ENCODE results near the gene POLR3B. TPM values are rescaled to one million over a fixed set of nuclear protein-coding genes. Genes with fewer than 3 reads are reported as not detected.
A peak's percentile ranks its signal among the peaks of the same experiment; 100 is the strongest.

The POLR3B gene
- total and polyA plus RNA-seq, 12 donors: 2.0 to 12.0 (median 9.2) TPM

DNA sequence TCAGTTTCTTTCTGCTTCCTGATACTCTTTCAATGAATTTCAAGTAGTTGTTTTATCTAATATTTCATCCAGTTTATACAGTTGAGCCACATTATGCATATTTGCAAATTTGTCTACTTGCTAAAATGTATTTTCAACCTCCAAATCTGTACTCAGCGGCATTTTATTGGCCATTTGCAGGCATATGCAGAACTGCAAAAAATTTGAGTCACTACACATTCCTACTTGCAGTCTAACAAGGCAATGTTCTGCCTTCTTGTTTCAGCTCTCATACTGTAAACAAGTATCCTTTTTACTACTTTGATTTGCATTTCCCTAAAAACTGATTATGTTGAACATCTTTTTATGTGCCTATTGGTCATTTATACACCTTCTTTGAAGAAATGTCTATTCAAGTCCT lies 55.0 kb downstream of the POLR3B start:
- ATAC-seq: no peak

DNA sequence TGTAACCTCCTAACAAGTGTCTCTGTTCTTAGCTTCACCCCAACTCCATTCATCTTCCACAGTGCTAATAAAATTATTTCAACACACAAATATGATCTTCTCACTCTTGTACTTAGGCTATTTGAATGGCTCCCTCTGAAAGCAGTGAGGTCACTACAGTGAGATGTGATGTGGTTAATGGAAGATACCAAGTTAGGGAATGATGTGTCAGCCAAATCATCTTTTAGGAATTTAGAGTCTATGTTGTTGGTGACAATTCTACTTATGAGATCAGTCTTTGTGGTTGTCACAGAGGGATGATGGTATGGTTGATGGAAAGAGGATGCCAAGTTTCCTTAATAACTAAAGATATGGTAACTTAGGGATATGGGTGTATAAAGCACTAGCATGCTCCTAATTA lies 57.6 kb downstream of the POLR3B start:
- ATAC-seq: no peak
- intact Hi-C loops (cut with DNase I): no loop called here
- TF ChIP-seq, protein P1, sequence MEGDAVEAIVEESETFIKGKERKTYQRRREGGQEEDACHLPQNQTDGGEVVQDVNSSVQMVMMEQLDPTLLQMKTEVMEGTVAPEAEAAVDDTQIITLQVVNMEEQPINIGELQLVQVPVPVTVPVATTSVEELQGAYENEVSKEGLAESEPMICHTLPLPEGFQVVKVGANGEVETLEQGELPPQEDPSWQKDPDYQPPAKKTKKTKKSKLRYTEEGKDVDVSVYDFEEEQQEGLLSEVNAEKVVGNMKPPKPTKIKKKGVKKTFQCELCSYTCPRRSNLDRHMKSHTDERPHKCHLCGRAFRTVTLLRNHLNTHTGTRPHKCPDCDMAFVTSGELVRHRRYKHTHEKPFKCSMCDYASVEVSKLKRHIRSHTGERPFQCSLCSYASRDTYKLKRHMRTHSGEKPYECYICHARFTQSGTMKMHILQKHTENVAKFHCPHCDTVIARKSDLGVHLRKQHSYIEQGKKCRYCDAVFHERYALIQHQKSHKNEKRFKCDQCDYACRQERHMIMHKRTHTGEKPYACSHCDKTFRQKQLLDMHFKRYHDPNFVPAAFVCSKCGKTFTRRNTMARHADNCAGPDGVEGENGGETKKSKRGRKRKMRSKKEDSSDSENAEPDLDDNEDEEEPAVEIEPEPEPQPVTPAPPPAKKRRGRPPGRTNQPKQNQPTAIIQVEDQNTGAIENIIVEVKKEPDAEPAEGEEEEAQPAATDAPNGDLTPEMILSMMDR (IDR thresholded peaks at IDR 0.05): no peak
- H3K36me3 ChIP-seq: peaks cover 0 to 57% (median 10%) of the 10 kb centered on the region in 9 donors
- H3K27me3 ChIP-seq: no peaks in the 10 kb centered on the region
- DNase-seq: no peak
- no peak overlapping the region for H3K4me3 ChIP-seq
- H3K4me1 ChIP-seq: peaks cover 0 to 17% (median 13%) of the 10 kb centered on the region in 9 donors
- no peaks in the 10 kb centered on the region for H3K9me3 ChIP-seq
- no peak overlapping the region for H3K27ac ChIP-seq

More for the DNA sequence above, 55.0 kb downstream of the POLR3B start:
- WGBS, 2 donors: 95 to 98% methylated on average over 1 of the region's 1 CpG
- TF ChIP-seq, protein P1 (IDR thresholded peaks at IDR 0.05): no peak
- Histone ChIP-seq H3K27ac (no peak overlapping the region), H3K9me3 (no peaks in the 10 kb centered on the region), H3K4me1 (no peaks in the 10 kb centered on the region), H3K36me3 (peaks cover 0 to 62% (median 10%) of the 10 kb centered on the region in 9 donors), H3K4me3 (no peak overlapping the region), H3K27me3 (no peaks in the 10 kb centered on the region)
- intact Hi-C loops (cut with DNase I): no loop called here
- no peak for DNase-seq

DNA sequence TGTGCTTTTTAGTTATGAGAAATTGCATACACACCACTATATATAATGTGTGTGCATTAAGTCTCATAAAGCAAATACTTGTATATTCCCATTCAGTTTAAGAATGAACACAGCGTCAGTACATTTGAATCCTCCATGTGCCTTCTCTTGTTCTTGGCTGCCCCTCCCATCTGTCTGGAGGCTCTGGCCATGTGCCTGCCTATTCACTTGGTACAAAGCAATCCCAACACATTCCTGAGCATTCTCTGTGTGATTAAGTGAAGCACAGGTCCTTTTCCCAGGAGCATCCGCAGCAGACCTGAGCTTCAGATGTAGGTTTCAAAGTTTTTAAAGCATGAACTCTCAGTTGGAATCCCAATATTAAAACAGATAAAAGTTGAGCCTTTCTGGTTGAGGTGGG lies 58.7 kb downstream of the POLR3B start:
- peak in 1 of 8 donors; percentile 58 for ATAC-seq
- no peaks in the 10 kb centered on the region for H3K27me3 ChIP-seq
- no peak for DNase-seq
- 68 to 70% methylated on average over 2 of the region's 2 CpGs for WGBS, 2 donors
- peaks cover 0 to 48% (median 10%) of the 10 kb centered on the region in 9 donors for H3K36me3 ChIP-seq
- no peak overlapping the region for H3K27ac ChIP-seq
- no peak overlapping the region for H3K4me3 ChIP-seq
- TF ChIP-seq, protein P1 (IDR thresholded peaks at IDR 0.05): no peak
- H3K4me1 ChIP-seq: peaks cover 0 to 17% (median 13%) of the 10 kb centered on the region in 9 donors
- intact Hi-C loops (cut with DNase I): no loop called here
- H3K9me3 ChIP-seq: no peaks in the 10 kb centered on the region

DNA sequence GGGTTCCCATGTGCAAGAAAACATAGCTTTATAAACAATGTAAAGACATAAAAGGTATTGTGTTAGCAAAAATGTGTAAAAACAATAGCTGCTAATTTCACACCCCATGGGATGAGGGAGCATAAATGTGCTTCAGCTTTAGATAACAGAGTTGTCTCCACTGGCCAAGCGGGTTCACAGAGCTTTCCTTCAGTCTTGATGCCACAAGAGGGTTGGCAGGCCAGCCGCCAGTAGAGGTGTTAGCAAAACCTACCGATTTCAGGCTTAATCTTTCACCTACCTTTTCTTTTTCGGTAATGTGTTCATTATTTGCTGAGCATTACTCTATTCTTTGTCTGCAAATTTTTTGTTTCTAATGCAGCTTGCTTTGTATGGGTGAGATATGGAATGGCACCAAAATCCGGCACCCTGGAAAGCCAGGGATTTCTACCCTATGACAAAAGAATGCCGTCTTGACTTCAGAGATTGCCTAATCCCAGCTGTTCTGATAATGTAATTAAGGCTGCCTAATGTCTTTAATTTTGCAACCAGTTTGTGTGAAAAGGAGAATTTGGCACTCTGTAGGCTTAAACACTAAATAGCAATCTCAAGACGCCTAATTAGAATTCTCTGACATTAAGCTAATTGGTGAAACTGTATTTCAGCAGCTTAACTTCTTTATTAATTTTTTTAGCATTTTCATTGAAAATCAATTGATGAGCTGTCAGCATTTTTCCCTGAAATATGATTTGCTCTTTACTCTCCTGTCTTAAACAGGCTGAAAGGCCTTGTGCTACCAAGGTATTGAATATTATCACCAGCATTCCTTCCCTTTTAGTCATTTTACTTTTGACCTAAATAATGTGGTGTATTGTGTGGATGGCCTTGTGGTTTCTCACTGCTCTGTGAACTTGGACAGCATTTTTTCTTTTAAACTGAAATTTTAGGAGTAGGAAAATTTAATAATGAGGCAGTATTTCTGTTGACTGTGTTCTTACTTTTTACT lies 60.7 kb downstream of the POLR3B start:
- H3K4me1 ChIP-seq: peaks cover 0 to 17% (median 13%) of the 10 kb centered on the region in 9 donors
- peak in 1 of 8 donors; percentile 58 for ATAC-seq
- DNase-seq: no peak
- H3K4me3 ChIP-seq: no peak overlapping the region
- no peaks in the 10 kb centered on the region for H3K27me3 ChIP-seq
- intact Hi-C loops (cut with DNase I): no loop called here
- WGBS, 2 donors: 81 to 83% methylated on average over 7 of the region's 7 CpGs
- H3K27ac ChIP-seq: no peak overlapping the region
- H3K9me3 ChIP-seq: no peaks in the 10 kb centered on the region
- H3K36me3 ChIP-seq: peaks cover 0 to 34% (median 7%) of the 10 kb centered on the region in 9 donors
- TF ChIP-seq, protein P1 (IDR thresholded peaks at IDR 0.05): no peak
